Activated CD8-positive, alpha-beta memory T cell treated with anti-CD3 and anti-CD28 coated beads, Interleukin-2, amount 50 U/mL, for 1 hour (primary cell): ENCODE results near the gene KLF7.

Experiments
- DNase-seq: peaks from one replicate; pipeline ENCODE4 v3.0.0-alpha.2; 2020; ENCODE audit errors: extremely low read depth

KLF7 gene

GRCh38 chr2:207165121-207166038, at the start of gene KLF7:
TSS of gene KLF7 (minus strand) at chr2:207165948. CDS start at chr2:207165568, 380 bp downstream.
- no peak for DNase-seq

GRCh38 chr2:207215308-207215707, 49.6 kb upstream of the KLF7 start:
- no peak for DNase-seq

GRCh38 chr2:207214446-207214845, 48.7 kb upstream of the KLF7 start:
- DNase-seq = no peak

- no peak for DNase-seq
These were observed 40.3 kb upstream of the KLF7 start for GRCh38 chr2:207206011-207206410.

- DNase-seq = no peak
These were observed 39.6 kb upstream of the KLF7 start for GRCh38 chr2:207205173-207205957.

- DNase-seq = no peak
These were observed 37.3 kb upstream of the KLF7 start for GRCh38 chr2:207203056-207203455.

GRCh38 chr2:207202645-207203044, 36.9 kb upstream of the KLF7 start:
- DNase-seq = no peak

GRCh38 chr2:207201416-207201815, 35.7 kb upstream of the KLF7 start:
- DNase-seq = no peak

- DNase-seq = no peak
These were observed 34.4 kb upstream of the KLF7 start for GRCh38 chr2:207200136-207200535.

GRCh38 chr2:207194028-207194427, 28.3 kb upstream of the KLF7 start:
- no peak for DNase-seq

GRCh38 chr2:207188626-207189419, 23.1 kb upstream of the KLF7 start:
- no peak for DNase-seq

- no peak for DNase-seq
These were observed 19.6 kb upstream of the KLF7 start for GRCh38 chr2:207185372-207185771.

- no peak for DNase-seq
These were observed 19.0 kb upstream of the KLF7 start for GRCh38 chr2:207184768-207185167.

- no peak for DNase-seq
These were observed 18.6 kb upstream of the KLF7 start for GRCh38 chr2:207184348-207184747.

GRCh38 chr2:207183506-207183905, 17.8 kb upstream of the KLF7 start:
- no peak for DNase-seq

- no peak for DNase-seq
These were observed 17.2 kb upstream of the KLF7 start for GRCh38 chr2:207182911-207183310.

- no peak for DNase-seq
These were observed 16.0 kb upstream of the KLF7 start for GRCh38 chr2:207181526-207182274.

- DNase-seq = no peak
These were observed 15.0 kb upstream of the KLF7 start for GRCh38 chr2:207180741-207181140.

- no peak for DNase-seq
These were observed 10.5 kb upstream of the KLF7 start for GRCh38 chr2:207176247-207176646.

- no peak for DNase-seq
These were observed 7.9 kb upstream of the KLF7 start for GRCh38 chr2:207173641-207174040.
